Measurements from ENCODE around the gene ABCD2. TPM values are rescaled to one million over a fixed set of nuclear protein-coding genes. Genes with fewer than 3 reads are reported as not detected.

The ABCD2 gene
- 0.29 to 0.41 TPM (median 0.34 TPM) in 3 replicates for total RNA-seq

DNA sequence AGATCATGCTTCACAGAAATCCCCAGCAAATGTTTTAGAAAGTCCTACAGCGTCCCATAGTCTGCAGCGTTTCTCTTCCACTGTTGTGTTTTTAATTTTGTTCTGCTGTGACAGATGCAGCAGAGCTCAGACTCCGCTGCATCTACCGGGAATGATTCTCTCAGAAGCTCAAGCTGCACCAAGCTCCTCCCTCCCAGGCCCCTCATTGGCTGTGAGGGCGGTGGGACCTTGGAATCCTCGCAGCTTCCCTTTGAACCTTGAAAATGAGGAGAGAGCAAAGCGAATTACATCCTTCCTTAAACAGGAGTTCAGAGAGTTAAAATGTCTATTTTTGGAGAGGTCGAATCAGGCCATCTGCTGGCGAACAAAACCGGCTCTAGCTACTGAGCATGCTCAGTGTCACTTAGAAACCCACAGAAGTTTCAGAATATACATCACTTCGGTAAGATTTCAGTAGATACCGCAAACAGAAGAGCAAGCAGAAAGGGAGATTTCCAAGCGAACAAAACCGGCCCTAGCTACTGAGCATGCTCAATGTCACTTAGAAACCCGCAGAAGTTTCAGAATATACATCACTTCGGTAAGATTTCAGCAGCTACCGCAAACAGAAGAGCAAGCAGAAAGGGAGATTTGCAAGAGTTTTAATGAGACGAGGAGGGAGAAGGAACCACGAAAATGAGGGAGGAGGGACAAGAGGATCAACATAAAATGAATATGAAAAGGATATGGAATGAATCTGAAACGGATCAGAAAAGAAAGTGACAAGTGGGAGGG, at the start of gene ABCD2:
Gene ABCD2 (minus strand): TSS at position 144 of the 774 bp plus-strand sequence. CDS start 188 bp downstream, outside the sequence.
- H3K27me3 Mint-ChIP-seq (ENCODE audit: low read depth): peaks cover 2% of the 10 kb centered on the region
- DNase-seq (ENCODE audit: low spot score in 2 of 2, unreplicated experiment in 2 of 2): peak; percentile 32 to 65
- TF ChIP-seq, protein P1, sequence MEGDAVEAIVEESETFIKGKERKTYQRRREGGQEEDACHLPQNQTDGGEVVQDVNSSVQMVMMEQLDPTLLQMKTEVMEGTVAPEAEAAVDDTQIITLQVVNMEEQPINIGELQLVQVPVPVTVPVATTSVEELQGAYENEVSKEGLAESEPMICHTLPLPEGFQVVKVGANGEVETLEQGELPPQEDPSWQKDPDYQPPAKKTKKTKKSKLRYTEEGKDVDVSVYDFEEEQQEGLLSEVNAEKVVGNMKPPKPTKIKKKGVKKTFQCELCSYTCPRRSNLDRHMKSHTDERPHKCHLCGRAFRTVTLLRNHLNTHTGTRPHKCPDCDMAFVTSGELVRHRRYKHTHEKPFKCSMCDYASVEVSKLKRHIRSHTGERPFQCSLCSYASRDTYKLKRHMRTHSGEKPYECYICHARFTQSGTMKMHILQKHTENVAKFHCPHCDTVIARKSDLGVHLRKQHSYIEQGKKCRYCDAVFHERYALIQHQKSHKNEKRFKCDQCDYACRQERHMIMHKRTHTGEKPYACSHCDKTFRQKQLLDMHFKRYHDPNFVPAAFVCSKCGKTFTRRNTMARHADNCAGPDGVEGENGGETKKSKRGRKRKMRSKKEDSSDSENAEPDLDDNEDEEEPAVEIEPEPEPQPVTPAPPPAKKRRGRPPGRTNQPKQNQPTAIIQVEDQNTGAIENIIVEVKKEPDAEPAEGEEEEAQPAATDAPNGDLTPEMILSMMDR (IDR thresholded peaks at IDR 0.05; ENCODE audit: unreplicated experiment): no peak

DNA sequence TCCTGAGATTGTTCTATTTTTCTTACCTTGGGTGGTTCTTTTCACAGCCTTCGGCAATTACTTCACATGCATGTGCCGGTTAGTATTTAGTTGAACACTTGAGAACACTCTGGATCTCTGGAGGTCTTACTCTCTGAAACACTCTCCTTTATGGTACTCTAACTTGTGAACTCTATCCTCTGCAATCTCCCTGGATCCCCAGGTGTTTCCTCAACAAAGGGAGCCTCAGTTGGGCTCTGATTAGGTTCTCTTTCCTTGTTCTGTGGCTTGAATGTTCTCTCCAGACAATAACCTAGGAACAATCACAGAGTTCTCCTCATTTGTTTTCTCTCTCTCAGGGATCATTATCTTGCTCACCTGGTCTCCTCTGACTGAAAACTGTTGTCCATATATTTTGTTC, 40.5 kb upstream of the ABCD2 start:
- DNase-seq (ENCODE audit: low spot score in 2 of 2, unreplicated experiment in 2 of 2): no peak
- Mint-ChIP-seq H3K36me3 (no peaks in the 10 kb centered on the region), H3K9me3 (no peaks in the 10 kb centered on the region), H3K27ac (no peak overlapping the region), H3K4me1 (no peaks in the 10 kb centered on the region), H3K27me3 (ENCODE audit: low read depth) (no peaks in the 10 kb centered on the region), H3K4me3 (no peak overlapping the region)
- TF ChIP-seq, protein P1 (IDR thresholded peaks at IDR 0.05; ENCODE audit: unreplicated experiment): no peak

More for the DNA sequence above, at the start of gene ABCD2:
- H3K36me3 Mint-ChIP-seq: no peaks in the 10 kb centered on the region
- peak within 1 kb of the TSS; percentile 81 for H3K27ac Mint-ChIP-seq
- H3K4me1 Mint-ChIP-seq: peaks cover 4% of the 10 kb centered on the region
- H3K9me3 Mint-ChIP-seq: no peaks in the 10 kb centered on the region
- H3K4me3 Mint-ChIP-seq: no peak within 1 kb of the TSS

DNA sequence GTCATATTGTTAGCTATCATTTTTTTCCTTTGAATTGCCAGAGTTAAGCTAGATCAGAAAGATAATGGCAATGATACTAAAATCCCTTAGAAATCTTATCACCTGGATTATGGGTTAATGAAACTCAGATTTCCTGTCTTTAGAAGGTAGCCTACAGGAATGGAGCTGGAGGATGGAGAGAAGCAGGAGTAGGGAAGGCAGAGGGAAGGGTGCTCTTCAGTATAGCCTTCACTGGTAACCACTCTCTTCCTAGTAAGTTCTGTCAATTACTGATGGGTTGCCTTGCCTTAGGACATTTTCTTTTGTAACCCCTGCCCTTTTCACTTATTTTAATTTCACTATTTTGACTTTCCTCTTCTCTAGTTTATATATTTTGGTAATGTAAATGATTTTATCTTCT, 27.8 kb upstream of the ABCD2 start:
- TF ChIP-seq, protein P1 (IDR thresholded peaks at IDR 0.05; ENCODE audit: unreplicated experiment): no peak
- Mint-ChIP-seq H3K36me3 (no peaks in the 10 kb centered on the region), H3K4me3 (no peak overlapping the region), H3K9me3 (peaks cover 7% of the 10 kb centered on the region), H3K27ac (no peak overlapping the region), H3K27me3 (ENCODE audit: low read depth) (peaks cover 2% of the 10 kb centered on the region), H3K4me1 (no peaks in the 10 kb centered on the region)
- no peak for DNase-seq (ENCODE audit: low spot score in 2 of 2, unreplicated experiment in 2 of 2)

DNA sequence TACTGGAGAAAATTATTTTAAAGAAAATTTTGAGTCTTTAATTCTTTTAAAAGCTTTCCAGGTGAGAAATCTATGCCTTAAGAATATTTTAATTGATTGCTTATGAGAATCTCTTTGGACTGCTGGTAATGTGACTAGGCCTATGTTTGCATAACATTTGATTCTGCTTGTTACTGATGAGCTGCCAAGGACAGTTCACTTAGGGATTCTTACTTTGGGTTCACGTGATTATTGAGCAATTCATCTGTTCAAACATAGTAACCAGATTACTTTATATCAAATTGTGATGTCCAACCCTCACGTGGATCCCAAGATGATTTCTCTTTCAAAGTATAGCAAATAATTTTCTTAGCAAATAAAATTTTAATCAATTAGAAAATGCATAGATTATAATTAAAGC, 27.4 kb upstream of the ABCD2 start:
- Mint-ChIP-seq H3K27ac (no peak overlapping the region), H3K9me3 (peaks cover 3% of the 10 kb centered on the region), H3K4me1 (no peaks in the 10 kb centered on the region), H3K27me3 (ENCODE audit: low read depth) (peaks cover 4% of the 10 kb centered on the region), H3K4me3 (no peak overlapping the region), H3K36me3 (no peaks in the 10 kb centered on the region)
- DNase-seq (ENCODE audit: low spot score in 2 of 2, unreplicated experiment in 2 of 2): no peak
- TF ChIP-seq, protein P1 (IDR thresholded peaks at IDR 0.05; ENCODE audit: unreplicated experiment): no peak

DNA sequence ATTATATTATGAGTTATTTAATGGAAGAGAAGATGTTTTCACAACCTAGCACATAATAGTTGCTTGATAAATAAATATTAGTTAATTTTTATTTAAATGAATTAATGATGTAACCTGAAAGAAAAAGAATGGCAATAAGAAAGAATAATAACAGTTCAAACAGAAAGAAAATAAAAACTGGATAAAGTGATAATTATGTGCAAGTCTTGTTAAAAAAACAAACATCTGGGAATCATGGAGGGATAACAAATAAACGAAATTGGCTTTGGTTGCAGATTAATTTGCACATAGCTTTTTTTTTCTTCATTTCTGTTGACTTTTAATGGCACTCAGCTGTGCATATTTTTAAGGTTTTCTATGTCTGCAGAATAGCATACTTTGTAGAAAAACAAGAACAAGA, 23.4 kb upstream of the ABCD2 start:
- no peaks in the 10 kb centered on the region for H3K36me3 Mint-ChIP-seq
- no peaks in the 10 kb centered on the region for H3K4me1 Mint-ChIP-seq
- no peak for DNase-seq (ENCODE audit: low spot score in 2 of 2, unreplicated experiment in 2 of 2)
- TF ChIP-seq, protein P1 (IDR thresholded peaks at IDR 0.05; ENCODE audit: unreplicated experiment): no peak
- no peaks in the 10 kb centered on the region for H3K9me3 Mint-ChIP-seq
- H3K27ac Mint-ChIP-seq: no peak overlapping the region
- H3K27me3 Mint-ChIP-seq (ENCODE audit: low read depth): peaks cover 8% of the 10 kb centered on the region
- H3K4me3 Mint-ChIP-seq: no peak overlapping the region
